ENCODE measurements around the gene PHF13. TPM values are rescaled to one million over a fixed set of nuclear protein-coding genes. Genes with fewer than 3 reads are reported as not detected.
"Not testable (repeated sequence)": the region's sequence is repeated elsewhere in the genome, so short reads cannot be mapped to it uniquely, and the experiment has no call there.

Gene PHF13
- total and polyA plus RNA-seq, 10 of the 15 experiments (the other 5 are each of a cell fraction or from before 2014, with no cell fraction given), result 0.87 to 15.4 (median 5.1) TPM

GRCh38 chr1:6660415-6661049, 47.0 kb downstream of the PHF13 start:
- TF ChIP-seq IKZF2 (IDR thresholded peaks at IDR 0.05), result no peak
- Histone ChIP-seq H3K4me2 (ENCODE audit: control insufficient read depth, insufficient read depth) (no peak overlapping the region), H4K20me1 (ENCODE audit: control insufficient read depth, insufficient read depth) (no peaks in the 10 kb centered on the region), H2AFZ (ENCODE audit: control insufficient read depth, low read depth, low read length) (no peak overlapping the region), H3K4me1 (ENCODE audit: control insufficient read depth, insufficient read depth, low read length) (no peaks in the 10 kb centered on the region), H3K79me2 (ENCODE audit: control insufficient read depth, insufficient read depth, low read length) (no peaks in the 10 kb centered on the region), H3K27me3 (replicated peaks in 1 of 2; ENCODE audit: control insufficient read depth in 2 of 2, insufficient read depth in 2 of 2, low read length in 1 of 2) (no peaks in the 10 kb centered on the region), H3K36me3 (ENCODE audit: control insufficient read depth in 2 of 2, insufficient read depth in 2 of 2, low read length in 1 of 2) (peaks cover 0 to 5% of the 10 kb centered on the region in 2 experiments; a peak in 3 of 4 replicates), H3K9ac (ENCODE audit: control insufficient read depth, insufficient read depth, low read length) (no peak overlapping the region), H3K27ac (ENCODE audit: control insufficient read depth, insufficient read depth) (no peak overlapping the region), H3K9me3 (replicated peaks; ENCODE audit: control insufficient read depth, insufficient read depth, low read length) (no peaks in the 10 kb centered on the region), H3K4me3 (no peak overlapping the region)
- ATAC-seq, result no peak
- in situ Hi-C loops (cut with MboI), result no loop called here
- CTCF ChIA-PET, result no interaction called here
- DNase-seq (ENCODE audit: low read depth, low spot score), result no peak
- BruUV-seq (replicated peaks), result no TSS peak
- 94% methylated on average over 7 of the region's 7 CpGs for WGBS (ENCODE audit: insufficient coverage, insufficient replicate concordance, low lambda C conversion rate, missing lambda C conversion rate)
- POLR2A ChIA-PET, result no interaction called here
- FAIRE-seq, result no peak
- SMC1A ChIA-PET (ENCODE audit: uncharacterized antibody, unreplicated experiment), result no interaction called here
- intact Hi-C loops (cut with micrococcal nuclease; ENCODE audit: unreplicated experiment), result no loop called here
- RAD21 ChIA-PET (ENCODE audit: unreplicated experiment), result no interaction called here

- H3K9me3 ChIP-seq (replicated peaks; ENCODE audit: control insufficient read depth, insufficient read depth, low read length); H3K27ac ChIP-seq (ENCODE audit: control insufficient read depth, insufficient read depth); H2AFZ ChIP-seq (ENCODE audit: control insufficient read depth, low read depth, low read length); DNase-seq (ENCODE audit: low read depth, low spot score); in situ Hi-C loops (cut with MboI); H3K9ac ChIP-seq (ENCODE audit: control insufficient read depth, insufficient read depth, low read length); H3K4me3 ChIP-seq; H3K4me2 ChIP-seq (ENCODE audit: control insufficient read depth, insufficient read depth); ATAC-seq; H4K20me1 ChIP-seq (ENCODE audit: control insufficient read depth, insufficient read depth); FAIRE-seq; intact Hi-C loops (cut with micrococcal nuclease; ENCODE audit: unreplicated experiment); RAD21 ChIA-PET (ENCODE audit: unreplicated experiment); BruUV-seq (replicated peaks); H3K27me3 ChIP-seq (replicated peaks in 1 of 2; ENCODE audit: control insufficient read depth in 2 of 2, insufficient read depth in 2 of 2, low read length in 1 of 2); SMC1A ChIA-PET (ENCODE audit: uncharacterized antibody, unreplicated experiment); H3K79me2 ChIP-seq (ENCODE audit: control insufficient read depth, insufficient read depth, low read length); H3K4me1 ChIP-seq (ENCODE audit: control insufficient read depth, insufficient read depth, low read length): not testable (repeated sequence)
- TF ChIP-seq NFYB (IDR thresholded peaks at IDR 0.05; ENCODE audit: insufficient read depth, low read depth, low read length), result peak; percentile 53; the same call in 1 of the 2 replicates
- 99% methylated on average over 7 of the region's 7 CpGs for WGBS (ENCODE audit: insufficient coverage, insufficient replicate concordance, low lambda C conversion rate, missing lambda C conversion rate)
- ChIA-PET CTCF (interaction anchor here (0.5 kb wide), 1 partner anchor 1374 kb away, joined by 3 read pairs; no protein-coding TSS in a partner anchor), POLR2A (interaction anchor here (0.6 to 1.1 kb wide), 2 partner anchors 9 to 26 kb away, joined by 4 read pairs; no protein-coding TSS in a partner anchor)
- H3K36me3 ChIP-seq (ENCODE audit: control insufficient read depth in 2 of 2, insufficient read depth in 2 of 2, low read length in 1 of 2), result peaks cover 3 to 12% of the 10 kb centered on the region in 2 experiments; a peak in 3 of 4 replicates
Observed at GRCh38 chr1:6662468-6662867, 48.9 kb downstream of the PHF13 start.
